ENCODE measurements around the gene APOO.
A peak's percentile ranks its signal among the peaks of the same experiment; 100 is the strongest.

APOO gene

GRCh38 chrX:23907498-23908218 is at the start of gene APOO, which contains the start of gene CXorf58:
TSS of gene APOO (minus strand) at chrX:23907938. CDS start at chrX:23907702, 236 bp downstream.
TSS of gene CXorf58 (plus strand) at chrX:23908006. CDS start at chrX:23910303, 2,297 bp downstream.
- DNase-seq (ENCODE audit: low read depth in 1 of 2, low spot score in 1 of 2), result peak; percentile 76 to 84

- DNase-seq (ENCODE audit: low read depth in 1 of 2, low spot score in 1 of 2), result no peak
Measured at GRCh38 chrX:23954396-23954795, 46.7 kb upstream of the APOO start.

- DNase-seq (ENCODE audit: low read depth in 1 of 2, low spot score in 1 of 2), result no peak
Measured at GRCh38 chrX:23953908-23954269, 46.2 kb upstream of the APOO start.

- peak in 1 of 2 donors; percentile 4 for DNase-seq (ENCODE audit: low read depth in 1 of 2, low spot score in 1 of 2)
Measured at GRCh38 chrX:23952984-23953907, 45.5 kb upstream of the APOO start.

- DNase-seq (ENCODE audit: low read depth in 1 of 2, low spot score in 1 of 2), result no peak
Measured at GRCh38 chrX:23952391-23952790, 44.7 kb upstream of the APOO start.

- DNase-seq (ENCODE audit: low read depth in 1 of 2, low spot score in 1 of 2), result no peak
Measured at GRCh38 chrX:23945206-23945605, 37.5 kb upstream of the APOO start.

- DNase-seq (ENCODE audit: low read depth in 1 of 2, low spot score in 1 of 2), result no peak
Measured at GRCh38 chrX:23944234-23944633, 36.5 kb upstream of the APOO start.

- DNase-seq (ENCODE audit: low read depth in 1 of 2, low spot score in 1 of 2), result no peak
Measured at GRCh38 chrX:23939203-23939602, 31.5 kb upstream of the APOO start.

GRCh38 chrX:23938690-23939089 is 31.0 kb upstream of the APOO start:
- DNase-seq (ENCODE audit: low read depth in 1 of 2, low spot score in 1 of 2), result no peak

- no peak for DNase-seq (ENCODE audit: low read depth in 1 of 2, low spot score in 1 of 2)
Measured at GRCh38 chrX:23937100-23937499, 29.4 kb upstream of the APOO start.

- no peak for DNase-seq (ENCODE audit: low read depth in 1 of 2, low spot score in 1 of 2)
Measured at GRCh38 chrX:23936180-23936579, 28.4 kb upstream of the APOO start.

- DNase-seq (ENCODE audit: low read depth in 1 of 2, low spot score in 1 of 2), result no peak
Measured at GRCh38 chrX:23935106-23935505, 27.4 kb upstream of the APOO start.

GRCh38 chrX:23932046-23932445 is 24.3 kb upstream of the APOO start:
- DNase-seq (ENCODE audit: low read depth in 1 of 2, low spot score in 1 of 2), result no peak

- no peak for DNase-seq (ENCODE audit: low read depth in 1 of 2, low spot score in 1 of 2)
Measured at GRCh38 chrX:23930894-23931604, 23.3 kb upstream of the APOO start.

GRCh38 chrX:23926015-23926414 is 18.3 kb upstream of the APOO start:
- no peak for DNase-seq (ENCODE audit: low read depth in 1 of 2, low spot score in 1 of 2)

GRCh38 chrX:23919706-23920320 is 12.1 kb upstream of the APOO start:
- no peak for DNase-seq (ENCODE audit: low read depth in 1 of 2, low spot score in 1 of 2)

GRCh38 chrX:23919148-23919547 is 11.4 kb upstream of the APOO start:
- DNase-seq (ENCODE audit: low read depth in 1 of 2, low spot score in 1 of 2), result no peak

- DNase-seq (ENCODE audit: low read depth in 1 of 2, low spot score in 1 of 2), result no peak
Measured at GRCh38 chrX:23911126-23911835, 3.5 kb upstream of the APOO start.

GRCh38 chrX:23908219-23909004 is 674 bp upstream of the APOO start:
- no peak for DNase-seq (ENCODE audit: low read depth in 1 of 2, low spot score in 1 of 2)

- no peak for DNase-seq (ENCODE audit: low read depth in 1 of 2, low spot score in 1 of 2)
Measured at GRCh38 chrX:23907111-23907497, 634 bp downstream of the APOO start.
